ENCODE measurements around the gene USP15.

DNA sequence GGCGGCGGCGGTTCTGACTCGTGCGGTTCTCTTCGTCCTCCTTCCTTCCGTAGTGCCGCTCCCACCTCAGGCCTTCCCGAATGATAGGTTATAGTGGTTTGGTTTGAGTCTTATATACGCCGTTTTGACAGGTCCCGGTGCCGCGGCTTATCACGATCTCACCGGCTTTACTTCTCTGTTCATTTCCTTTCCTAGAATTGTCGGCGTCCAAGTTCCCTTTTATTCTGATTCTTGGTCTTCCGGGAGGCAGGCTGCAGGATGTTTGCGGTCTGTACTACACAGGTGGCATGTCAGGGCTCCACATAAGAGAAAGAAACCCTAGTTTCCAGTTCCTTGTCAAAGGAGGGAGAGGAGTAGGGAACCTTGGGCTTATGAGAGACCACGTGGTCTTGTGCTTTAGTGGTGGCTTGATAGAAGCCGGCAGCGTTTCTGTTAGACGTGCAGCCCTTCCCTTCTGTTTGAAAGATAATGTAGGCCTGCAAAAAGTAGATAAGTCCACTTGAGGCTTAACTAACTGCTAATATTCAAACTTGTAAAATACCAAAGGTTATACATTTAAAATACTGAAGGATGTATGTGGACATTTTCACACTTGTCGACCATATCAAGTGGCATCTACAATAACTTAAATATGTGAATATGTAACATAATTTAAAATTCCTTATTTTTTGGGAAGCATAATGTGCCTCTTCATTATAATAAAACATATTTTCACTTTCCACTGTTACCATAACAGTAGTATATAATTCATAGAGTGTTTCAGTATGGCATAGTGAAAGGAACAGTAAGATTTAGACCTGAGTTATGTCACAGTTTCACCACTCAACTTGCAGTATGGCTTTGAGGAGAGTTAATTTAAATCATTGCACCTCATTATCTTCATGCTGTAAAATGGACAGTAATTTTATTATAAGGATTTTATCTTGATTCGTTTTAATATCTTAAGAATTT, 804 bp downstream of the USP15 start:
- TF ChIP-seq, protein P1, sequence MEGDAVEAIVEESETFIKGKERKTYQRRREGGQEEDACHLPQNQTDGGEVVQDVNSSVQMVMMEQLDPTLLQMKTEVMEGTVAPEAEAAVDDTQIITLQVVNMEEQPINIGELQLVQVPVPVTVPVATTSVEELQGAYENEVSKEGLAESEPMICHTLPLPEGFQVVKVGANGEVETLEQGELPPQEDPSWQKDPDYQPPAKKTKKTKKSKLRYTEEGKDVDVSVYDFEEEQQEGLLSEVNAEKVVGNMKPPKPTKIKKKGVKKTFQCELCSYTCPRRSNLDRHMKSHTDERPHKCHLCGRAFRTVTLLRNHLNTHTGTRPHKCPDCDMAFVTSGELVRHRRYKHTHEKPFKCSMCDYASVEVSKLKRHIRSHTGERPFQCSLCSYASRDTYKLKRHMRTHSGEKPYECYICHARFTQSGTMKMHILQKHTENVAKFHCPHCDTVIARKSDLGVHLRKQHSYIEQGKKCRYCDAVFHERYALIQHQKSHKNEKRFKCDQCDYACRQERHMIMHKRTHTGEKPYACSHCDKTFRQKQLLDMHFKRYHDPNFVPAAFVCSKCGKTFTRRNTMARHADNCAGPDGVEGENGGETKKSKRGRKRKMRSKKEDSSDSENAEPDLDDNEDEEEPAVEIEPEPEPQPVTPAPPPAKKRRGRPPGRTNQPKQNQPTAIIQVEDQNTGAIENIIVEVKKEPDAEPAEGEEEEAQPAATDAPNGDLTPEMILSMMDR (IDR thresholded peaks at IDR 0.05): no peak
- no peak for TF ChIP-seq EZH2 (IDR thresholded peaks at IDR 0.05; ENCODE audit: borderline replicate concordance, insufficient read depth, low read depth, low read length, poor library complexity, severe bottlenecking)
